BLaER1 treated with 17β-estradiol and CSF1 and Interleukin-3, amounts not matched to agents 10 nM and 100 nM (cell line): Measurements from ENCODE around the gene BPHL.

Source experiments
- H3K27ac ChIP-seq, 11 experiments: shearing (Covaris generic); formaldehyde crosslinking; 2 replicates each; pipeline ENCODE4 v1.8.1; 2022
- H3K27me3 ChIP-seq, 11 experiments: shearing (Covaris generic); formaldehyde crosslinking; 2 replicates each; pipeline ENCODE4 v1.8.1; 2022
- H3K36me3 ChIP-seq, 11 experiments: shearing (Covaris generic); formaldehyde crosslinking; 2 replicates each; pipeline ENCODE4 v1.8.1; 2022
- H3K4me1 ChIP-seq, 10 experiments: shearing (Covaris generic); formaldehyde crosslinking; 2 replicates each; pipeline ENCODE4 v1.8.1; 2022
- H3K4me2 ChIP-seq, 11 experiments: shearing (Covaris generic); formaldehyde crosslinking; 2 replicates each; pipeline ENCODE4 v1.8.1; 2022
- H3K4me3 ChIP-seq, 10 experiments: shearing (Covaris generic); formaldehyde crosslinking; 2 replicates each; pipeline ENCODE4 v1.8.1; 2022
- H3K9ac ChIP-seq, 11 experiments: shearing (Covaris generic); formaldehyde crosslinking; 2 replicates each; pipeline ENCODE4 v1.8.1; 2022
- H3K9me3 ChIP-seq, 11 experiments: shearing (Covaris generic); formaldehyde crosslinking; replicated peaks in 1 of 11; 2 replicates each; pipeline ENCODE4 v1.8.1; 2022
- H4K20me1 ChIP-seq, 11 experiments: shearing (Covaris generic); formaldehyde crosslinking; 2 replicates each; pipeline ENCODE4 v1.8.1; 2022
- Cebpa-rat ChIP-seq, 11 experiments: shearing (Covaris generic); IDR thresholded peaks; 2 replicates each; pipeline ENCODE4 v1.8.1; 2022

Gene BPHL

DNA sequence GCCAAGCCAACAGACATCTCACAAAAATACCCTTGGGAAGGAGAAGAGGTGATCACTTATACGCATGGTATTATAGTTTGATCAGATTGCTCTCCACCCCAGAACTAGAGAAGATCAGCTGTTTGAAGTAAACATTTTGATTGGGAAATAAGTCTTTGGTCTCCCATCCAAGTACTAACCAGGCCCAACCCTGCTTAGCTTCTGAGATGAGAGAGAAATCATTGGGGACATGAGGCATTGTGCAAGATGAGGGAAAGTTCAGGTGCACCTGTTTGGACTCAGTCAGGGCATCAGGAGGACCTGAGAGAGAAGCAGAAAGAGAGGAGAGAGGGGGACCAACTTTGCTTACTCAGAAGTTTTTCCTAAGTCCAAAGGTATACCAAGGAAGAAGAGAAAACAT, 38.8 kb upstream of the BPHL start:
- H3K36me3 ChIP-seq, result peaks cover 75 to 87% (median 83%) of the 10 kb centered on the region in 11 experiments
- peaks cover 0 to 75% (median 16%) of the 10 kb centered on the region in 11 experiments; a peak in 14 of 22 replicates for H4K20me1 ChIP-seq
- H3K9me3 ChIP-seq, result peaks cover 0 to 14% (median 10%) of the 10 kb centered on the region in 11 experiments; a peak in 10 of 22 replicates
- H3K4me2 ChIP-seq, result peak overlapping the region in 1 of 11 experiments; percentile 59; a peak in 3 of 22 replicates
- H3K27ac ChIP-seq, result peak overlapping the region in 5 of 11 experiments; percentile 11 to 58 (median 54); a peak in 7 of 22 replicates
- TF ChIP-seq Cebpa-rat (IDR thresholded peaks at IDR 0.05), result no peak
- peaks cover 27 to 42% (median 34%) of the 10 kb centered on the region in 10 experiments for H3K4me1 ChIP-seq
- no peak overlapping the region for H3K4me3 ChIP-seq
- no peaks in the 10 kb centered on the region for H3K27me3 ChIP-seq
- no peak overlapping the region for H3K9ac ChIP-seq

DNA sequence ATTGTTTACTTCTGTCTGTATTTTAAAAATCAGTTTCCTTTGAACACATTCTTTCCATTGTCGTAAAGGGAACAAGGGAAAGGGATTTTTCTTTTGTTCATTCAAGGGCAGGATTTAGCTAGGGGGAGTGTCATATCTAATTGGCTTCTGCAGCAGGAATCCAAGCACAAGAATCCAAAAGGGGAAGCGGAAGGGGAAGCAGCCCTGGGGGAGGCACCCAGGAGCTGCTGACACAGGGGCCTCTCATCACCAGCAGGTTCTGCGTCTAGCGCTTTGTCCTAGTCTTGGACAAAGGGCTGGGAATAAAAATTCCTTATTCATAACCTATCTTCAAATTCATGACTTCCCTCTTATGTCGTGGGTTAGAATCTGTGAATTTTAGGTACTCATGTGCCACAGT, 36.6 kb upstream of the BPHL start:
- H3K4me3 ChIP-seq, result no peak overlapping the region
- peaks cover 87 to 100% (median 99%) of the 10 kb centered on the region in 11 experiments for H3K36me3 ChIP-seq
- H3K27ac ChIP-seq, result 0 out of 22 replicates have a peak overlapping the region, but pooled peaks of 1 of the 11 experiments have one; percentile 6
- peak overlapping the region in 2 of 11 experiments; percentile 20 to 42; a peak in 2 of 22 replicates for H3K4me2 ChIP-seq
- H3K9ac ChIP-seq, result no peak overlapping the region
- H3K4me1 ChIP-seq, result peaks cover 10 to 24% (median 18%) of the 10 kb centered on the region in 10 experiments; a peak in 18 of 20 replicates
- no peak for TF ChIP-seq Cebpa-rat (IDR thresholded peaks at IDR 0.05)
- H3K9me3 ChIP-seq, result peaks cover 0 to 14% (median 10%) of the 10 kb centered on the region in 11 experiments; a peak in 10 of 22 replicates
- H4K20me1 ChIP-seq, result peaks cover 0 to 63% (median 0%) of the 10 kb centered on the region in 11 experiments; a peak in 11 of 22 replicates
- H3K27me3 ChIP-seq, result no peaks in the 10 kb centered on the region

DNA sequence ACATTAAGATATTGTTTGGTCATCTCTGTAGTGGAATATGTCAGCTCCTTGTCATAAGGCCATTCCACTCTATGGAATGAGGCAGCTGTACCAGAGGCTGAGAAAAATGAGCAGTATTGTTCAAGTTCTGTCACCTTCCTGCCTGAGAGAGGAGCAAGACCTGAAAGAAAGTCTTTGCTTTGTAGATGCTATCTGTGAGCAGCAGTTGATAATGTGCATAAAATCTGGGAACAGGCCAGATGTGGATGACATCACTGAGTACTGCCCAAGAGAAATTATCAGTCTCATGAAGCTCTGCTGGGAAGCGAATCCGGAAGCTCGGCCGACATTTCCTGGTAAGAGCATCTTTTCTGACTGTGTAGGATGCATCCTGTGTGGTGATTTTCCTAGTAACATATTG, 33.4 kb upstream of the BPHL start:
- H3K27me3 ChIP-seq, result no peaks in the 10 kb centered on the region
- no peaks in the 10 kb centered on the region for H3K9me3 ChIP-seq
- H3K4me1 ChIP-seq, result peaks cover 0 to 24% (median 0%) of the 10 kb centered on the region in 10 experiments; a peak in 6 of 20 replicates
- H3K4me2 ChIP-seq, result no peak overlapping the region
- peaks cover 70 to 100% (median 93%) of the 10 kb centered on the region in 11 experiments for H3K36me3 ChIP-seq
- H3K27ac ChIP-seq, result no peak overlapping the region
- peaks cover 0 to 62% (median 4%) of the 10 kb centered on the region in 11 experiments; a peak in 8 of 22 replicates for H4K20me1 ChIP-seq
- H3K4me3 ChIP-seq, result no peak overlapping the region
- H3K9ac ChIP-seq, result no peak overlapping the region
- TF ChIP-seq Cebpa-rat (IDR thresholded peaks at IDR 0.05), result no peak

DNA sequence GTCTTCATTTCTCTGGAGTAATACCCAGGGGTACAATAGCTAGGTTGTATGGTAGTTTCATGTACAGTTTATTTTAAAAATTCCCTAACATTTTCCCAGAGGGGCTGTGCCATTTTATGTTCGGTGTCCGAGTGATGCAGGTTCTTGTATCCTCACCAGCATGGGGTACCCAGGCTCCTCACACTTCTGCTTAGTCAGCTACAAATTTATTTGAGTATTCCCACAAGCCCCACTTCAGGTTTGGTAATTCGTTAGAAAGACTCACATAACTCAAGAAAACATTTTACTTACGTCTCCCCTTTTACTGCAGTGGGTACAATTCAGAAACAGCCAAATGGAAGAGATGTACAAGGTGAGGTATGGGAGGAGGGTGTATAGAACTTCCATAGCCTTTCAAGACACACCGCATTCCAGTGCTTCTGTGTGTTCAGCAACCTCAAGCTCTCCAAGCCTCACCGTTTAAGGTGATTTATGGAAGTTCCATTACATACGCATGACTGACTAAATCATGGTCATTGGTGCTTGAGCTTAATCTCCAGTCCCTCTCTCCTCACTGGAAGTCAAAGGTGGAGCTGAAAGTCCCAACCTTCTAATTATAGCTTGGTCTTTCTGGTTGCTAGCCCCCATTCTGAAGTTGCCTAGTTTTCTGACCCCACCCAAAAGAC, 32.1 kb upstream of the BPHL start:
- H3K9ac ChIP-seq, result no peak overlapping the region
- H3K4me1 ChIP-seq, result peaks cover 0 to 17% (median 0%) of the 10 kb centered on the region in 10 experiments; a peak in 6 of 20 replicates
- H3K27ac ChIP-seq, result no peak overlapping the region
- H3K4me2 ChIP-seq, result no peak overlapping the region
- no peak overlapping the region for H3K4me3 ChIP-seq
- no peaks in the 10 kb centered on the region for H3K9me3 ChIP-seq
- TF ChIP-seq Cebpa-rat (IDR thresholded peaks at IDR 0.05), result no peak
- peaks cover 57 to 95% (median 81%) of the 10 kb centered on the region in 11 experiments for H3K36me3 ChIP-seq
- no peaks in the 10 kb centered on the region for H3K27me3 ChIP-seq
- peaks cover 0 to 50% (median 4%) of the 10 kb centered on the region in 11 experiments; a peak in 8 of 22 replicates for H4K20me1 ChIP-seq

DNA sequence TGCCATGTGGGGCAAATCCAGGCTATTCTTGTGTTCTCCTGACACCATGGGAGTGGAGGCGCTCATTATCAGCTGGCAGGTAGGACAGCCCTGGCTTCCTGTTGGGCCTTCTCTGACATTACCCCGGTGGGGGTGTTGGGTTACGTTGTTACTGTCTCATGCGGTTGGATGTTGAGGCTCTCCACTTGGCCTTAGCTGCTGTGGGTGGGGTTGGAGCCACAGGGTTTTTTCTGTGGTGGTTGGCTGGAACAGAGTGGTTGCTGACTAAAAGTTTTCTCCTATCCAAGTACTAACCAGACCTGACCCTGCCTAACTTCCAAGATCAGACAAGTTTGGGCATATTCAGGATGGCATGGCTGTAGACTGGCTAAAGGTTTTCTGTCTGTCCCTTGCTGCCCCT, 30.1 kb upstream of the BPHL start:
- Histone ChIP-seq H3K27ac (no peak overlapping the region), H3K27me3 (no peaks in the 10 kb centered on the region), H3K4me2 (no peak overlapping the region), H3K9me3 (no peaks in the 10 kb centered on the region), H4K20me1 (peaks cover 0 to 35% (median 4%) of the 10 kb centered on the region in 11 experiments; a peak in 8 of 22 replicates), H3K4me3 (no peak overlapping the region), H3K4me1 (peaks cover 0 to 5% (median 0%) of the 10 kb centered on the region in 10 experiments; a peak in 1 of 20 replicates), H3K9ac (no peak overlapping the region), H3K36me3 (peaks cover 37 to 74% (median 68%) of the 10 kb centered on the region in 11 experiments)
- no peak for TF ChIP-seq Cebpa-rat (IDR thresholded peaks at IDR 0.05)

DNA sequence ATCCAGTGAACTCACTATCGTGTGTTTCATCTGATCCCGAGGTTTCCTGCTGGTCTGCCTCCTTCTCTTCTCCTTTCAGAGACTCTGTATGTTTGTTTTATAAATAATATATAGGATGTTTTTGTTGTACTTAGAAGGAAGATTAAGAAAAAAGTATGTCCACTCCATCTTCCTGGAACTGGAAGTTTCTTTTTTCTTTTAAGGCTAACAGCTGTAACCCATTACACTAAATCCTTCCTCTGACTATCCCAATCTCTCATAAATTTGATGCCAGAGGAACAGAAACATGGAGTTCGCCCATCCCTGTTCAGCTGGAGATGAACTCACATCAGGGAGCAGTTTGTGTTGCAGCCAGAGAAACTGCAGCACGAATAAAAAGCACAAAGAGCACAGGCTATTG, 29.5 kb upstream of the BPHL start:
- Histone ChIP-seq H3K4me1 (peaks cover 0 to 5% (median 0%) of the 10 kb centered on the region in 10 experiments; a peak in 1 of 20 replicates), H3K4me2 (no peak overlapping the region), H3K27ac (no peak overlapping the region), H3K9ac (0 out of 22 replicates have a peak overlapping the region, but pooled peaks of 1 of the 11 experiments have one; percentile 29), H3K27me3 (no peaks in the 10 kb centered on the region), H3K9me3 (no peaks in the 10 kb centered on the region), H3K4me3 (no peak overlapping the region), H4K20me1 (peaks cover 0 to 37% (median 4%) of the 10 kb centered on the region in 11 experiments; a peak in 8 of 22 replicates), H3K36me3 (peaks cover 34 to 72% (median 65%) of the 10 kb centered on the region in 11 experiments)
- TF ChIP-seq Cebpa-rat (IDR thresholded peaks at IDR 0.05), result no peak

DNA sequence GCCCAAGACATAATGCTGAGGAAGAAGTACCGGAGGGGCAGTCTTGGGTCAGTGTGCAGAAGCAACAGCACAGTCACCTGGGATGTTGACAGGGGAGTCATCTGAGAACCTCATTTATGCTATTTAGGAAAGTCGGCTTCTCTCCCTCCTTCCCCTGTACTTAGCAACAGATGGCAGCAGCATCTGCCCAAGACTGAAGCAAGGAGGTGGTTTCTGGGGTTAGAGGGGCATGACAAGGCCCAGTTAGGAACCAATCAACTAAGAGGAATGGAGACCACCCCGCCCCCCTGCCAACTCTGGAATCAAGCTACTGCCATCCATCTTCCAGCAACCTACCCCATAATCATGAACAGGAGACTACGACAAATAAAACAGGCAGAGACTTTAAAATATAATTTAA, 28.5 kb upstream of the BPHL start:
- H4K20me1 ChIP-seq, result peaks cover 0 to 44% (median 4%) of the 10 kb centered on the region in 11 experiments; a peak in 9 of 22 replicates
- H3K27ac ChIP-seq, result no peak overlapping the region
- H3K4me1 ChIP-seq, result peaks cover 0 to 5% (median 0%) of the 10 kb centered on the region in 10 experiments; a peak in 1 of 20 replicates
- H3K9ac ChIP-seq, result no peak overlapping the region
- H3K27me3 ChIP-seq, result no peaks in the 10 kb centered on the region
- no peak for TF ChIP-seq Cebpa-rat (IDR thresholded peaks at IDR 0.05)
- H3K9me3 ChIP-seq, result no peaks in the 10 kb centered on the region
- H3K4me3 ChIP-seq, result no peak overlapping the region
- H3K36me3 ChIP-seq, result peaks cover 25 to 71% (median 56%) of the 10 kb centered on the region in 11 experiments
- H3K4me2 ChIP-seq, result no peak overlapping the region

DNA sequence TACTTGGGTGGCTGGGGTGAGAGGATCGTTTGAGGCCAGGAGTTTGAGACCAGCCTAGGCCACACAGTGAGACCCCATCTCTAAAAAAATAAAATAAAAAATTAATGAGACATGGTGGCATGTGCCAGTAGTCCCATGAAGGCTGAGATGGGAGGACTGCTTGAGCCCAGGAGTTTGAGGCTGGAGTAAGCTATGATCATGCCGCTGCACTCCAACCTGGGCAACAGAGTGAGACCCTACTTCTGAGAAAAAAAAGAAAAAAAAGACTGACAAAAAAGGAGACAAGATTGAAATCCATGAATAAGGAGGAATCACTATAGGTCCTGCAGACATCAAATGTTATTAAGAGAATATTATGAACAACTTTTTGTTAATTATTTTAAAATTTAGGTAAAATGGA, 23.7 kb upstream of the BPHL start:
- no peak overlapping the region for H3K27ac ChIP-seq
- peaks cover 28 to 71% (median 53%) of the 10 kb centered on the region in 11 experiments for H3K36me3 ChIP-seq
- H3K4me1 ChIP-seq, result no peaks in the 10 kb centered on the region
- no peak overlapping the region for H3K9ac ChIP-seq
- H3K27me3 ChIP-seq, result no peaks in the 10 kb centered on the region
- no peak overlapping the region for H3K4me3 ChIP-seq
- H3K9me3 ChIP-seq, result no peaks in the 10 kb centered on the region
- no peak overlapping the region for H3K4me2 ChIP-seq
- TF ChIP-seq Cebpa-rat (IDR thresholded peaks at IDR 0.05), result no peak
- peaks cover 0 to 27% (median 0%) of the 10 kb centered on the region in 11 experiments; a peak in 6 of 22 replicates for H4K20me1 ChIP-seq

DNA sequence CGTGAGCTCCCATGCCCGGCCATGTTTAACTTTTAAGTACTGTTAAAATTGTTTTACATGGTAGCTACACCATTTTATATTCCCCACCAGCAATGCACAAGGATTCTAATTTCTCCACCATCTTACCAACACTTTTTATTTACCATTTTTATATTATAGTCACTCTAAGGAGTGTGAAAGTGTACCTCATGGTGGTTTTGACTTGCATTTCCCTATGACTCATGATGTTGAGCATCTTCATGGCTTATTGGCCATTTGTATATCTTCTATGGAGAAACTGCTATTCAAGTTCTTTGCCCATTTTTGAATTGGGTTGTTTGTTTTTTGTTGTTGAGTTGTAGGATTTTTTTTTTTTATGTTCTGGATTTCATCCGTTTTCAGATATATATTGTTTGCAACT, 15.6 kb upstream of the BPHL start:
- no peak overlapping the region for H3K4me3 ChIP-seq
- H3K9ac ChIP-seq, result no peak overlapping the region
- no peak overlapping the region for H3K4me2 ChIP-seq
- peaks cover 65 to 99% (median 92%) of the 10 kb centered on the region in 11 experiments for H3K36me3 ChIP-seq
- no peaks in the 10 kb centered on the region for H3K27me3 ChIP-seq
- no peaks in the 10 kb centered on the region for H3K9me3 ChIP-seq
- no peak for TF ChIP-seq Cebpa-rat (IDR thresholded peaks at IDR 0.05)
- H3K27ac ChIP-seq, result no peak overlapping the region
- no peaks in the 10 kb centered on the region for H3K4me1 ChIP-seq
- H4K20me1 ChIP-seq, result peaks cover 0 to 31% (median 5%) of the 10 kb centered on the region in 11 experiments; a peak in 7 of 22 replicates
